HUES6 (cell line): Measurements from ENCODE around the gene EHBP1L1.

Experiments
- H3K27ac ChIP-seq: 2 replicates; pipeline ENCODE4 v1.7.0; 2013; ENCODE audit warnings: low read depth, mild to moderate bottlenecking, low read length, inconsistent platforms
- H3K27me3 ChIP-seq: 2 replicates; pipeline ENCODE4 v1.6.1; 2013; ENCODE audit warnings: low read length; ENCODE audit not compliant: control insufficient read depth, insufficient read depth
- H3K36me3 ChIP-seq: 2 replicates; pipeline ENCODE4 v1.6.1; 2013; ENCODE audit warnings: low read length; ENCODE audit not compliant: control insufficient read depth, insufficient read depth
- H3K4me1 ChIP-seq: 2 replicates; pipeline ENCODE4 v1.6.1; 2013; ENCODE audit warnings: low read length; ENCODE audit not compliant: control insufficient read depth, insufficient read depth
- H3K4me3 ChIP-seq: 2 replicates; pipeline ENCODE4 v1.5.1; 2013; ENCODE audit warnings: low read depth, low read length
- H3K9ac ChIP-seq: one replicate; pipeline ENCODE4 v1.6.1; 2013; ENCODE audit warnings: mild to moderate bottlenecking, low read length
- H3K9me3 ChIP-seq: 2 replicates; pipeline ENCODE4 v1.6.1; 2013; ENCODE audit warnings: low read depth, low read length; ENCODE audit not compliant: control insufficient read depth, insufficient read depth

Gene EHBP1L1

GRCh38 chr11:65623177-65623576 is 47.3 kb downstream of the EHBP1L1 start:
- H3K36me3 ChIP-seq, result peaks cover 96% of the 10 kb centered on the region

GRCh38 chr11:65623852-65624616 is 48.2 kb downstream of the EHBP1L1 start:
- Histone ChIP-seq H3K4me1 (no peaks in the 10 kb centered on the region), H3K4me3 (no peak overlapping the region), H3K9ac (no peak overlapping the region), H3K27me3 (no peaks in the 10 kb centered on the region), H3K27ac (no peak overlapping the region), H3K9me3 (no peaks in the 10 kb centered on the region), H3K36me3 (peaks cover 95% of the 10 kb centered on the region)

More at GRCh38 chr11:65623177-65623576, 47.3 kb downstream of the EHBP1L1 start:
- H3K9ac ChIP-seq, result no peak overlapping the region
- H3K27me3 ChIP-seq, result no peaks in the 10 kb centered on the region
- H3K9me3 ChIP-seq, result no peaks in the 10 kb centered on the region
- no peak overlapping the region for H3K4me3 ChIP-seq
- H3K4me1 ChIP-seq, result no peaks in the 10 kb centered on the region
- H3K27ac ChIP-seq, result no peak overlapping the region

GRCh38 chr11:65624931-65625627 is 49.2 kb downstream of the EHBP1L1 start:
- no peak overlapping the region for H3K27ac ChIP-seq
- H3K4me3 ChIP-seq, result no peak overlapping the region
- H3K9me3 ChIP-seq, result no peaks in the 10 kb centered on the region
- H3K36me3 ChIP-seq, result peaks cover 95% of the 10 kb centered on the region
- H3K9ac ChIP-seq, result no peak overlapping the region
- H3K27me3 ChIP-seq, result no peaks in the 10 kb centered on the region
- H3K4me1 ChIP-seq, result no peaks in the 10 kb centered on the region

- H3K36me3 ChIP-seq, result peaks cover 95% of the 10 kb centered on the region
- no peak overlapping the region for H3K27ac ChIP-seq
- H3K4me3 ChIP-seq, result no peak overlapping the region
- H3K4me1 ChIP-seq, result no peaks in the 10 kb centered on the region
- H3K27me3 ChIP-seq, result no peaks in the 10 kb centered on the region
- no peaks in the 10 kb centered on the region for H3K9me3 ChIP-seq
- no peak overlapping the region for H3K9ac ChIP-seq
Measured at GRCh38 chr11:65625628-65626342, 49.9 kb downstream of the EHBP1L1 start.

- Histone ChIP-seq H3K27ac (no peak overlapping the region), H3K4me3 (no peak overlapping the region), H3K36me3 (peaks cover 91% of the 10 kb centered on the region), H3K9me3 (no peaks in the 10 kb centered on the region), H3K27me3 (no peaks in the 10 kb centered on the region), H3K9ac (no peak overlapping the region), H3K4me1 (no peaks in the 10 kb centered on the region)
Measured at GRCh38 chr11:65627202-65627601, 51.3 kb downstream of the EHBP1L1 start.

- no peak overlapping the region for H3K9ac ChIP-seq
- peaks cover 94% of the 10 kb centered on the region for H3K36me3 ChIP-seq
- H3K9me3 ChIP-seq, result no peaks in the 10 kb centered on the region
- no peak overlapping the region for H3K4me3 ChIP-seq
- no peaks in the 10 kb centered on the region for H3K4me1 ChIP-seq
- no peak overlapping the region for H3K27ac ChIP-seq
- H3K27me3 ChIP-seq, result no peaks in the 10 kb centered on the region
Measured at GRCh38 chr11:65629579-65629978, 53.7 kb downstream of the EHBP1L1 start.

- Histone ChIP-seq H3K4me3 (no peak overlapping the region), H3K36me3 (peaks cover 94% of the 10 kb centered on the region), H3K9ac (no peak overlapping the region), H3K4me1 (no peaks in the 10 kb centered on the region), H3K27me3 (no peaks in the 10 kb centered on the region), H3K9me3 (no peaks in the 10 kb centered on the region), H3K27ac (no peak overlapping the region)
Measured at GRCh38 chr11:65630215-65630614, 54.4 kb downstream of the EHBP1L1 start.

- peaks cover 80% of the 10 kb centered on the region for H3K36me3 ChIP-seq
Measured at GRCh38 chr11:65633390-65634108, 57.7 kb downstream of the EHBP1L1 start.

GRCh38 chr11:65634109-65634436 is 58.2 kb downstream of the EHBP1L1 start:
- peaks cover 75% of the 10 kb centered on the region for H3K36me3 ChIP-seq
- H3K9me3 ChIP-seq, result no peaks in the 10 kb centered on the region
- no peak overlapping the region for H3K27ac ChIP-seq
- H3K4me1 ChIP-seq, result peaks cover 8% of the 10 kb centered on the region
- H3K27me3 ChIP-seq, result no peaks in the 10 kb centered on the region
- no peak overlapping the region for H3K9ac ChIP-seq
- no peak overlapping the region for H3K4me3 ChIP-seq

More at GRCh38 chr11:65633390-65634108, 57.7 kb downstream of the EHBP1L1 start:
- Histone ChIP-seq H3K27ac (no peak overlapping the region), H3K27me3 (no peaks in the 10 kb centered on the region), H3K9ac (no peak overlapping the region), H3K4me3 (no peak overlapping the region), H3K9me3 (no peaks in the 10 kb centered on the region), H3K4me1 (peaks cover 5% of the 10 kb centered on the region)

GRCh38 chr11:65634440-65634839 is 58.6 kb downstream of the EHBP1L1 start:
- H3K9me3 ChIP-seq, result no peaks in the 10 kb centered on the region
- H3K9ac ChIP-seq, result no peak overlapping the region
- H3K36me3 ChIP-seq, result peaks cover 71% of the 10 kb centered on the region
- no peak overlapping the region for H3K27ac ChIP-seq
- H3K4me1 ChIP-seq, result peaks cover 8% of the 10 kb centered on the region
- H3K27me3 ChIP-seq, result no peaks in the 10 kb centered on the region
- H3K4me3 ChIP-seq, result no peak overlapping the region
